GM19455 (cell line): ENCODE measurements around the gene USH1G.
"Not testable (repeated sequence)": the region's sequence is repeated elsewhere in the genome, so short reads cannot be mapped to it uniquely, and the experiment has no call there.

ENCODE experiments used
- ATAC-seq: cut with Tn5 transposase; IDR thresholded peaks from one replicate; pipeline ENCODE4 v1.9.1; 2021; ENCODE audit not compliant: unreplicated experiment

Gene USH1G

GRCh38 chr17:74877592-74878548, 45.2 kb downstream of the USH1G start:
- no peak for ATAC-seq

- ATAC-seq = no peak
Measured at GRCh38 chr17:74875977-74876593, 47.0 kb downstream of the USH1G start.

- no peak for ATAC-seq
Measured at GRCh38 chr17:74875155-74875976, 47.7 kb downstream of the USH1G start.

- ATAC-seq = no peak
Measured at GRCh38 chr17:74874615-74875037, 48.4 kb downstream of the USH1G start.

- ATAC-seq = no peak
Measured at GRCh38 chr17:74873874-74874614, 49.0 kb downstream of the USH1G start.

GRCh38 chr17:74873037-74873873, 49.8 kb downstream of the USH1G start:
- peak; percentile 86 for ATAC-seq

GRCh38 chr17:74872313-74873036, 50.6 kb downstream of the USH1G start, which contains the start of gene FDXR:
Gene FDXR, minus strand, starts transcription at chr17:74872994. Its CDS starts 50 bp downstream, at chr17:74872944.
- ATAC-seq = peak; percentile 32

- no peak for ATAC-seq
Measured at GRCh38 chr17:74871356-74872076, 51.5 kb downstream of the USH1G start.

GRCh38 chr17:74870512-74870911, 52.5 kb downstream of the USH1G start:
- no peak for ATAC-seq

- not testable (repeated sequence) for ATAC-seq
Measured at GRCh38 chr17:74870028-74870427, 53.0 kb downstream of the USH1G start.

GRCh38 chr17:74868908-74869255, 54.2 kb downstream of the USH1G start:
- no peak for ATAC-seq

- ATAC-seq = no peak
Measured at GRCh38 chr17:74868251-74868907, 54.7 kb downstream of the USH1G start.

GRCh38 chr17:74866198-74866835, 56.7 kb downstream of the USH1G start:
- no peak for ATAC-seq
